AG04449 (cell line): Measurements from ENCODE around the gene RNF34.
A peak's percentile ranks its signal among the peaks of the same experiment; 100 is the strongest.

Experiments used
- CTCF ChIA-PET: fragments of 350-600 bp; formaldehyde crosslinking; extraction: SDS; loops from one replicate; lab custom pipeline; 2021; ENCODE audit warnings: antibody characterized with exemption; lab: Yijun Ruan, JAX
- POLR2A ChIA-PET: fragments of 400-600, 350-600 bp; formaldehyde crosslinking; extraction: SDS; loops from one replicate; lab custom pipeline; 2020; ENCODE audit warnings: antibody characterized with exemption, inconsistent platforms; lab: Yijun Ruan, JAX
- DNase-seq: peaks from one replicate; pipeline ENCODE4 v3.0.0-alpha.2; 2010; ENCODE audit warnings: low read depth, low spot score
- H3K4me3 ChIP-seq: 2 replicates; pipeline ENCODE4 v1.5.1; 2011; ENCODE audit warnings: low read depth, mild to moderate bottlenecking, control low read depth, low read length
- CTCF ChIP-seq: IDR thresholded peaks from one replicate; pipeline ENCODE4 v1.5.1; 2011; ENCODE audit warnings: mild to moderate bottlenecking, moderate library complexity, low read length, control low read depth, inconsistent platforms; ENCODE audit not compliant: insufficient read depth; ENCODE audit errors: missing control alignments

Gene RNF34

GRCh38 chr12:121464331-121464730 lies 64.4 kb downstream of the RNF34 start:
- no peak for DNase-seq
- no peak overlapping the region for H3K4me3 ChIP-seq
- no peak for TF ChIP-seq CTCF
- CTCF ChIA-PET, result interaction anchor here (1.1 to 4.4 kb wide), 7 partner anchors 8 to 218 kb away, joined by 3 to 17 read pairs (median 4); no protein-coding TSS in a partner anchor
- POLR2A ChIA-PET, result no interaction called here

- TF ChIP-seq CTCF, result no peak
- POLR2A ChIA-PET, result no interaction called here
- peak overlapping the region; percentile 61 for H3K4me3 ChIP-seq
- CTCF ChIA-PET, result interaction anchor here (1.1 to 1.6 kb wide), 3 partner anchors 23 to 131 kb away, joined by 3 to 6 read pairs (median 4); no protein-coding TSS in a partner anchor
- no peak for DNase-seq
Observed at GRCh38 chr12:121465921-121466793, 66.2 kb downstream of the RNF34 start.

GRCh38 chr12:121466794-121467637 lies 67.1 kb downstream of the RNF34 start:
- no peak for TF ChIP-seq CTCF
- ChIA-PET CTCF (interaction anchor here (1.4 to 3.3 kb wide), 4 partner anchors 11 to 32 kb away, joined by 4 to 17 read pairs (median 6); no protein-coding TSS in a partner anchor), POLR2A (no interaction called here)
- peak overlapping the region; percentile 61 for H3K4me3 ChIP-seq
- no peak for DNase-seq

- no peak for DNase-seq
- no peak for TF ChIP-seq CTCF
- POLR2A ChIA-PET, result interaction anchor here (0.7 to 0.9 kb wide), 2 partner anchors 45 to 117 kb away, joined by 3 read pairs; no protein-coding TSS in a partner anchor
- peak overlapping the region; percentile 56 for H3K4me3 ChIP-seq
- CTCF ChIA-PET, result interaction anchor here (0.8 to 3.3 kb wide), 5 partner anchors 10 to 40 kb away, joined by 3 to 17 read pairs (median 4); no protein-coding TSS in a partner anchor
Observed at GRCh38 chr12:121467638-121468498, 68.0 kb downstream of the RNF34 start.

GRCh38 chr12:121468499-121468801 lies 68.5 kb downstream of the RNF34 start:
- DNase-seq, result no peak
- ChIA-PET POLR2A (interaction anchor here (0.7 to 0.9 kb wide), 2 partner anchors 45 to 117 kb away, joined by 3 read pairs; no protein-coding TSS in a partner anchor), CTCF (interaction anchor here (0.8 to 3.3 kb wide), 5 partner anchors 10 to 39 kb away, joined by 3 to 17 read pairs (median 4); no protein-coding TSS in a partner anchor)
- no peak overlapping the region for H3K4me3 ChIP-seq
- TF ChIP-seq CTCF, result no peak
